Left lung (tissue), 10 donors: ENCODE results near the gene PPM1E. TPM values are rescaled to one million over a fixed set of nuclear protein-coding genes. Genes with fewer than 3 reads are reported as not detected.

ENCODE experiments used
- ATAC-seq: fragments of 200-7000 bp; cut with Tn5 transposase; one replicate; pipeline ENCODE4 v1.9.1; 2020; ENCODE audit warnings: moderate library complexity
- DNase-seq, 4 donors: peaks; one replicate each; pipeline ENCODE4 v3.0.0-alpha.2; 2013 to 2020
- H3K27ac ChIP-seq, 2 donors: fragments of 200-600 bp; sonication (generic) in 1 of 2; one replicate each; pipeline versions ENCODE4 v1.5.0 to v1.8.0; 2020 to 2021
- H3K27me3 ChIP-seq, 2 donors: fragments of 200-600 bp; sonication (generic) in 1 of 2; one replicate each; pipeline versions ENCODE4 v1.5.0 to v1.8.0; 2020 to 2021
- H3K36me3 ChIP-seq, 2 donors: fragments of 200-600 bp; sonication (generic) in 1 of 2; one replicate each; pipeline versions ENCODE4 v1.5.0 to v1.8.0; 2020 to 2021
- H3K4me1 ChIP-seq, 2 donors: fragments of 200-600 bp; one replicate each; pipeline ENCODE4 v1.8.0; 2021
- H3K4me3 ChIP-seq, 2 donors: fragments of 200-600 bp; sonication (generic) in 1 of 2; one replicate each; pipeline versions ENCODE4 v1.5.0 to v1.8.0; 2020 to 2021; ENCODE audit warnings: mild to moderate bottlenecking in 1 of 2
- H3K9me3 ChIP-seq, 2 donors: fragments of 200-600 bp; sonication (generic) in 1 of 2; one replicate each; pipeline versions ENCODE4 v1.5.0 to v1.8.0; 2020 to 2021
- CTCF ChIP-seq, 2 donors: fragments of 200-600 bp; sonication (generic) in 1 of 2; IDR thresholded peaks; one replicate each; pipeline versions ENCODE4 v1.5.0 to v1.8.0; 2021; ENCODE audit warnings: antibody characterized with exemption in 2 of 2
- intact Hi-C, 2 donors: fragments of 100-400 bp; cut with DNase I; formaldehyde crosslinking; loops; one replicate each; pipeline versions ENCODE4 v1.11.2 to v1.14.2; 2022
- polyA plus RNA-seq, 6 donors: library from polyadenylated mRNA; unstranded; fragments of 120-200 nt; gene quantifications; one replicate each; pipeline ENCODE4 v1.2.1, GENCODE V29; 2013; ENCODE audit not compliant: insufficient read length in 6 of 6
- total RNA-seq, 2 donors: library from RNA; stranded (reverse); fragmentation: NEBNext Ultra II Directional; extraction: Animal tissue kit (Norgen Biotek cat#: 25700); gene quantifications; one replicate each; pipeline ENCODE4 v1.2.1, GENCODE V29; 2021
- donor health status: DM: no; HTN: yes; CAD: no.
- donor health status: DM: no; HTN: no; CAD: no.

Gene PPM1E
- total and polyA plus RNA-seq, 8 donors, result 0.21 to 0.68 (median 0.40) TPM

GRCh38 chr17:58870747-58871146 is 115.1 kb downstream of the PPM1E start:
- H3K4me1 ChIP-seq, result no peaks in the 10 kb centered on the region
- intact Hi-C loops, result no loop called here
- no peak for DNase-seq
- no peaks in the 10 kb centered on the region for H3K9me3 ChIP-seq
- no peak for ATAC-seq
- no peaks in the 10 kb centered on the region for H3K36me3 ChIP-seq
- no peaks in the 10 kb centered on the region for H3K27me3 ChIP-seq
- no peak for TF ChIP-seq CTCF (IDR thresholded peaks at IDR 0.05)
- H3K27ac ChIP-seq, result no peak overlapping the region
- no peak overlapping the region for H3K4me3 ChIP-seq

DNA sequence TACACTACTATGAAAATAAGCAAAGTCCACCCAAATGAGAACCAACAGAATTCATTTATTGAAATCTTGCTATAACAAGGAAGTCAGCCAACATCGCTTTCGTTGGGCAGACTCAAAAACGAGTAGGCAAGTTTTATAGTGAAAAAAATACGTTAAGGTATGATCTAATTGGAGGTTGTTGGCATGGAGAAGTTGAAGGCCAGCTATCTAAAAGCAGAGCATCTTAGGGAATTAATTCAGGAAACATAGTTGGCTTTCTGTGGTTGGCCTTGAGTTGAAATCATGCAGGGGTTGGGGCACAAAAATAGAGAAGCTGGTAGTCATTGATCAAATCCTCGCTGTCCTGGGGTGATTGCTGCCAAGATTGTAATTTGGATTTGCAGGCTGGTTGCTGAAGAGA is 118.3 kb downstream of the PPM1E start:
- Histone ChIP-seq H3K27me3 (no peaks in the 10 kb centered on the region), H3K27ac (no peak overlapping the region), H3K36me3 (no peaks in the 10 kb centered on the region), H3K9me3 (no peaks in the 10 kb centered on the region), H3K4me3 (no peak overlapping the region), H3K4me1 (no peaks in the 10 kb centered on the region)
- ATAC-seq (no peak), DNase-seq (no peak)
- intact Hi-C loops, result no loop called here
- no peak for TF ChIP-seq CTCF (IDR thresholded peaks at IDR 0.05)

GRCh38 chr17:58875261-58875660 is 119.6 kb downstream of the PPM1E start:
- Histone ChIP-seq H3K4me3 (no peak overlapping the region), H3K4me1 (no peaks in the 10 kb centered on the region), H3K27me3 (no peaks in the 10 kb centered on the region), H3K27ac (no peak overlapping the region), H3K9me3 (no peaks in the 10 kb centered on the region), H3K36me3 (no peaks in the 10 kb centered on the region)
- no peak for TF ChIP-seq CTCF (IDR thresholded peaks at IDR 0.05)
- intact Hi-C loops, result no loop called here
- DNase-seq, result no peak
- no peak for ATAC-seq

GRCh38 chr17:58884161-58884560 is 128.5 kb downstream of the PPM1E start:
- DNase-seq, result no peak
- no peak overlapping the region for H3K27ac ChIP-seq
- intact Hi-C loops, result no loop called here
- peaks cover 0 to 12% of the 10 kb centered on the region in 2 donors for H3K27me3 ChIP-seq
- H3K4me1 ChIP-seq, result no peaks in the 10 kb centered on the region
- H3K9me3 ChIP-seq, result peaks cover 0 to 1% of the 10 kb centered on the region in 2 donors
- H3K4me3 ChIP-seq, result no peak overlapping the region
- no peak for ATAC-seq
- no peak for TF ChIP-seq CTCF (IDR thresholded peaks at IDR 0.05)
- no peaks in the 10 kb centered on the region for H3K36me3 ChIP-seq

DNA sequence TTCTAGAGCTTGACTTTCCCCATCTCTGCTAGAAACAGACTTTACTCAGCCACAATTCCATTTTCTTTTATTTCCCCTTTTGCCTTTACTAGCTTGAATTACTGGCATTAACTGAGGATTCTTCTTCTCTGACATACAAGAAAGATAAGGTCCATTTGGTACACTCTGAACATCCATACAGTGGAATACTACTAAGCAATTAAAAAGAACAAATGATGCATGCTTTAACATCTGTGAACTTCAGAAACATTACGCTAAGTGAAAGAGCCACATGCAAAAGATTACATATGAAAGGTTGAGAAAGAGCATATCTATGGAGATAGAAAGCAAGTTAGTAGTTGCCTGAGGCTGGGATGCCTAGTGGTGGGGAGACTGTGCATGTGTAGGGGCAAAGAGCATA is 130.9 kb downstream of the PPM1E start:
- ATAC-seq (no peak), DNase-seq (no peak)
- H3K27me3 ChIP-seq, result peaks cover 0 to 7% of the 10 kb centered on the region in 2 donors
- no peaks in the 10 kb centered on the region for H3K36me3 ChIP-seq
- no peak overlapping the region for H3K4me3 ChIP-seq
- H3K9me3 ChIP-seq, result peaks cover 0 to 16% of the 10 kb centered on the region in 2 donors
- intact Hi-C loops, result no loop called here
- H3K27ac ChIP-seq, result no peak overlapping the region
- TF ChIP-seq CTCF (IDR thresholded peaks at IDR 0.05), result no peak
- H3K4me1 ChIP-seq, result no peaks in the 10 kb centered on the region
